ENCODE results near the gene ANTXR2. TPM values are rescaled to one million over a fixed set of nuclear protein-coding genes. Genes with fewer than 3 reads are reported as not detected.

ANTXR2 gene
- total and polyA plus RNA-seq, 2 of the 8 experiments (the other 6 are each of a cell fraction or from before 2014, with no cell fraction given): 1.1 to 7.5 TPM

- H3K4me3 ChIP-seq (ENCODE audit: extremely low read depth in 1 of 4, insufficient read depth in 2 of 4, low read depth in 3 of 4, low read length in 4 of 4): no peak overlapping the region
- no peaks in the 10 kb centered on the region for H3K79me1 ChIP-seq (ENCODE audit: low read depth, low read length)
- no peak overlapping the region for H3K27ac ChIP-seq (ENCODE audit: low read depth, low read length)
- no peak overlapping the region for H3K18ac ChIP-seq (ENCODE audit: extremely low read depth, low read length)
- no peak overlapping the region for H3K14ac ChIP-seq (ENCODE audit: insufficient read length)
- no peak overlapping the region for H2BK12ac ChIP-seq (ENCODE audit: low read depth, low read length)
- H4K8ac ChIP-seq (ENCODE audit: extremely low read depth, insufficient read depth, low read length): no peak overlapping the region
- no peaks in the 10 kb centered on the region for H4K20me1 ChIP-seq (replicated peaks in 1 of 2; ENCODE audit: control insufficient read depth in 1 of 2, insufficient read depth in 2 of 2, low read length in 2 of 2)
- ChIA-PET POLR2A (ENCODE audit: partially characterized antibody) (no interaction called here), CTCF (ENCODE audit: partially characterized antibody) (interaction anchor here (1.2 kb wide), 1 partner anchor 912 kb away, joined by 3 read pairs; no protein-coding TSS in a partner anchor)
- no peak overlapping the region for H2AFZ ChIP-seq (ENCODE audit: low read length)
- no peaks in the 10 kb centered on the region for H3K79me2 ChIP-seq (ENCODE audit: control insufficient read depth in 1 of 2, insufficient read depth in 2 of 2, low read length in 2 of 2)
- H3K27me3 ChIP-seq (replicated peaks in 1 of 4; ENCODE audit: control insufficient read depth in 3 of 4, extremely low read depth in 1 of 4, insufficient read depth in 3 of 4, low read length in 3 of 4): no peaks in the 10 kb centered on the region
- H4K91ac ChIP-seq (replicated peaks; ENCODE audit: insufficient read length, low read length): no peak overlapping the region
- H3K23ac ChIP-seq (ENCODE audit: insufficient read length): no peak overlapping the region
- H3K9me3 ChIP-seq (ENCODE audit: insufficient read depth in 2 of 2, low read depth in 1 of 2, low read length in 1 of 2): no peaks in the 10 kb centered on the region
- H3K56ac ChIP-seq (replicated peaks; ENCODE audit: insufficient read length, low read depth, low read length): no peak overlapping the region
- H3K23me2 ChIP-seq (ENCODE audit: low read depth, low read length): no peaks in the 10 kb centered on the region
- H3K4me1 ChIP-seq (replicated peaks in 1 of 4; ENCODE audit: control insufficient read depth in 3 of 4, insufficient read depth in 4 of 4, low read length in 3 of 4): no peaks in the 10 kb centered on the region
- no peak overlapping the region for H2BK120ac ChIP-seq (replicated peaks; ENCODE audit: low read depth, low read length)
- 91% methylated on average over 3 of the region's 3 CpGs; no CpG with 5 or more reads in 1 of the 2 experiments for WGBS, 2 experiments (ENCODE audit: extremely low coverage in 1 of 2, insufficient coverage in 1 of 2, insufficient read length in 1 of 2, insufficient replicate concordance in 2 of 2, low coverage in 1 of 2, low lambda C conversion rate in 2 of 2, missing lambda C conversion rate in 1 of 2)
- H2BK20ac ChIP-seq (ENCODE audit: low read length): no peak overlapping the region
- H3K9ac ChIP-seq (replicated peaks in 1 of 4; ENCODE audit: extremely low read depth in 1 of 4, low read depth in 3 of 4, low read length in 3 of 4): no peak overlapping the region
- DNase-seq (ENCODE audit: low read depth in 1 of 2, low spot score in 2 of 2) (no peak), FAIRE-seq (no peak)
- H2AK5ac ChIP-seq (ENCODE audit: low read depth, low read length): no peak overlapping the region
- no peak overlapping the region for H4K5ac ChIP-seq (ENCODE audit: insufficient read length, low read depth, low read length)
- H2BK15ac ChIP-seq (ENCODE audit: low read length): no peak overlapping the region
- H2BK5ac ChIP-seq (ENCODE audit: low read depth, low read length): no peak overlapping the region
- H3K36me3 ChIP-seq (ENCODE audit: control insufficient read depth in 2 of 4, insufficient read depth in 4 of 4, low read length in 3 of 4): no peaks in the 10 kb centered on the region
- no peak overlapping the region for H3K4ac ChIP-seq (replicated peaks; ENCODE audit: insufficient read length, low read depth, low read length)
- no peak overlapping the region for H3K4me2 ChIP-seq (ENCODE audit: insufficient read depth in 1 of 2, low read depth in 2 of 2, low read length in 2 of 2)
- TF ChIP-seq EZH2 (IDR thresholded peaks at IDR 0.05; ENCODE audit: low read depth, low read length, severe bottlenecking) (no peak), ZNF274 (IDR thresholded peaks at IDR 0.05; ENCODE audit: borderline replicate concordance, extremely low read depth, low read length) (no peak), ASH2L (IDR thresholded peaks at IDR 0.05; ENCODE audit: low read length) (no peak), EGR1 (IDR thresholded peaks at IDR 0.05; ENCODE audit: borderline replicate concordance, low read depth, low read length) (no peak), RBBP5 (IDR thresholded peaks at IDR 0.05; ENCODE audit: borderline replicate concordance, low read depth, low read length) (no peak)
Observed at GRCh38 chr4:79864500-79865200, 208.4 kb downstream of the ANTXR2 start.

Data from H1 (cell line).